ENCODE results near the gene NDNF. TPM values are rescaled to one million over a fixed set of nuclear protein-coding genes. Genes with fewer than 3 reads are reported as not detected.

The NDNF gene
- total RNA-seq, 5 donors from 2014 or later (not counting 1 experiment from before 2014, with no cell fraction given): 0.36 to 0.47 (median 0.41) TPM; not detected in 2

DNA sequence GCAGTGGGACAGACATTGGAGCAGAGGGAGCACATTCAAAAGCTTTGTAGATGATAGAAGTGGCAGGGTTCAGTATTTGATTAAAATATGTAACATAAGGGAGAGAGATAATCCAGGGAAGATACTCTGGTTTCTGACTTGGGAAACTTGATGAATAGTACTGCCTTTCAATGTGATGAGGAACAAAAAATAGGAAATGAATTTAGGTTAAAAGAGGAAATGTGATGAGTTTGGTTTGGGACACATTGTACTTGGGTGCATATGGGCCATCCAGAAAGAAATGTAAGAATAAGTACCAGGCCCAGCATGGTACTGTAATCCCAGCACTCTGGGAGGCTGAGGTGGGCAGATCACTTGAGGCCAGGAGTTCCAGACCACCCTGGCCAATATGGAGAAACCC lies 20.9 kb upstream of the NDNF start:
- no peak overlapping the region for H3K27ac Mint-ChIP-seq
- Histone ChIP-seq H3K36me3 (ENCODE audit: control insufficient read depth in 2 of 2, extremely low read depth in 1 of 2, insufficient read depth in 1 of 2, low read length in 1 of 2) (no peaks in the 10 kb centered on the region), H3K4me3 (ENCODE audit: control insufficient read depth in 1 of 2, extremely low read depth in 1 of 2, low read length in 1 of 2) (no peak overlapping the region), H3K27ac (ENCODE audit: low read length) (no peak overlapping the region), H3K27me3 (replicated peaks in 1 of 2; ENCODE audit: control insufficient read depth in 2 of 2, extremely low read depth in 1 of 2, insufficient read depth in 2 of 2, low read length in 1 of 2) (no peaks in the 10 kb centered on the region), H3K9me3 (no peaks in the 10 kb centered on the region), H3K4me1 (ENCODE audit: control insufficient read depth in 1 of 2, extremely low read depth in 1 of 2, insufficient read depth in 2 of 2, low read length in 2 of 2) (peaks cover 0 to under 1% of the 10 kb centered on the region in 2 experiments)
- ATAC-seq (replicated peaks in 1 of 4) (no peak), DNase-seq (no peak)
- no peaks in the 10 kb centered on the region for H3K9me3 Mint-ChIP-seq
- no peaks in the 10 kb centered on the region for H3K4me1 Mint-ChIP-seq
- CTCF ChIA-PET: interaction anchor here (0.6 to 0.8 kb wide), 2 partner anchors 27 to 1471 kb away, joined by 3 read pairs; no protein-coding TSS in a partner anchor
- H3K27me3 Mint-ChIP-seq: no peaks in the 10 kb centered on the region
- no peaks in the 10 kb centered on the region for H3K36me3 Mint-ChIP-seq
- POLR2A ChIA-PET: no interaction called here
- H3K4me3 Mint-ChIP-seq: no peak overlapping the region

DNA sequence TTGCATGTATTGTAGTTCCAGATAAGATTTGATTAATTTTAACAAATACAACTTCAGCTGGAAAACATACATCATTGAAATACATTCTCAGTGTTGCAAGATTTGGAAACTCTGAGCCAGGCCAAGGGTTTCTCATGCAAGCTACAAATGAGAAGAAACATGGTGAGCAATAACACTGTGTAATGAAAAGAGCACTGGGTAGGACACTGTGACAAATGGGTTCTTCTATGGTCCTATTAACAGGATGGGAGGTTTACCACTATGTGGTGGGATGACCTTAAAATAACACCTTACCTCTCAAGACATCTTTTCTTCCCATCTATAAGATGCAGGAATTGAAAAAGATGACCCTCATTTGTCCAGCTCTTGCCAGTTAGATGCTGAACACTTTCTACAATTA lies 19.6 kb upstream of the NDNF start:
- Histone ChIP-seq H3K4me1 (ENCODE audit: control insufficient read depth in 1 of 2, extremely low read depth in 1 of 2, insufficient read depth in 2 of 2, low read length in 2 of 2) (no peaks in the 10 kb centered on the region), H3K4me3 (ENCODE audit: control insufficient read depth in 1 of 2, extremely low read depth in 1 of 2, low read length in 1 of 2) (no peak overlapping the region), H3K27ac (ENCODE audit: low read length) (no peak overlapping the region), H3K9me3 (no peaks in the 10 kb centered on the region), H3K36me3 (ENCODE audit: control insufficient read depth in 2 of 2, extremely low read depth in 1 of 2, insufficient read depth in 1 of 2, low read length in 1 of 2) (no peaks in the 10 kb centered on the region), H3K27me3 (replicated peaks in 1 of 2; ENCODE audit: control insufficient read depth in 2 of 2, extremely low read depth in 1 of 2, insufficient read depth in 2 of 2, low read length in 1 of 2) (no peaks in the 10 kb centered on the region)
- no peaks in the 10 kb centered on the region for H3K4me1 Mint-ChIP-seq
- no peaks in the 10 kb centered on the region for H3K27me3 Mint-ChIP-seq
- no peaks in the 10 kb centered on the region for H3K36me3 Mint-ChIP-seq
- H3K27ac Mint-ChIP-seq: no peak overlapping the region
- ATAC-seq (replicated peaks in 1 of 4): no peak
- CTCF ChIA-PET: interaction anchor here in 1 of 2 donors (0.6 to 1.2 kb wide), 4 partner anchors 17 to 1706 kb away, joined by 3 to 13 read pairs (median 4); no protein-coding TSS in a partner anchor
- H3K4me3 Mint-ChIP-seq: no peak overlapping the region
- no peaks in the 10 kb centered on the region for H3K9me3 Mint-ChIP-seq
- no peak for DNase-seq
- POLR2A ChIA-PET: no interaction called here

DNA sequence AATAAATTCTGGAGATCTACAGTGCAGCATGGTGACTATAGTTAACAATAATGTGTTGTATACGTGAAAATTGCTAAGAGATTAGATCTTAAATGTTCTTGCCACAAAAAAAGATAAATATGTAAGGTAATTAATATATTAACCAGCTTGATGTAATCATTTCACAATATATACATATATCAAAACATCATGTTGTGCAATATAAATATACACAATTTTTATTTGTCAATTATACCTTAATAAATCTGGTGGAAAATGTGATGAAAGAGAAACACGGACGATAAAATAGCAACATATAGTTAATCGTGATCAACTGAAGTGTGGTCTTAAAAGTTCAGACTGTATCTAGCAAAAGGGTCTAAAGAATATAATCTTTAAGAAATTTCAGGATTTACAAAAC lies 16.5 kb upstream of the NDNF start:
- H3K36me3 Mint-ChIP-seq: no peaks in the 10 kb centered on the region
- no peaks in the 10 kb centered on the region for H3K9me3 Mint-ChIP-seq
- Histone ChIP-seq H3K36me3 (ENCODE audit: control insufficient read depth in 2 of 2, extremely low read depth in 1 of 2, insufficient read depth in 1 of 2, low read length in 1 of 2) (no peaks in the 10 kb centered on the region), H3K4me3 (ENCODE audit: control insufficient read depth in 1 of 2, extremely low read depth in 1 of 2, low read length in 1 of 2) (no peak overlapping the region), H3K27ac (ENCODE audit: low read length) (no peak overlapping the region), H3K9me3 (no peaks in the 10 kb centered on the region), H3K27me3 (replicated peaks in 1 of 2; ENCODE audit: control insufficient read depth in 2 of 2, extremely low read depth in 1 of 2, insufficient read depth in 2 of 2, low read length in 1 of 2) (no peaks in the 10 kb centered on the region), H3K4me1 (ENCODE audit: control insufficient read depth in 1 of 2, extremely low read depth in 1 of 2, insufficient read depth in 2 of 2, low read length in 2 of 2) (no peaks in the 10 kb centered on the region)
- WGBS (ENCODE audit: insufficient coverage): no CpG with 5 or more reads among the region's 4 CpGs
- no peak overlapping the region for H3K27ac Mint-ChIP-seq
- H3K4me1 Mint-ChIP-seq: no peaks in the 10 kb centered on the region
- ChIA-PET POLR2A (no interaction called here), CTCF (no interaction called here)
- no peak for DNase-seq
- peaks cover 0 to 4% of the 10 kb centered on the region in 2 donors for H3K27me3 Mint-ChIP-seq
- no peak overlapping the region for H3K4me3 Mint-ChIP-seq
- no peak for ATAC-seq (replicated peaks in 1 of 4)

DNA sequence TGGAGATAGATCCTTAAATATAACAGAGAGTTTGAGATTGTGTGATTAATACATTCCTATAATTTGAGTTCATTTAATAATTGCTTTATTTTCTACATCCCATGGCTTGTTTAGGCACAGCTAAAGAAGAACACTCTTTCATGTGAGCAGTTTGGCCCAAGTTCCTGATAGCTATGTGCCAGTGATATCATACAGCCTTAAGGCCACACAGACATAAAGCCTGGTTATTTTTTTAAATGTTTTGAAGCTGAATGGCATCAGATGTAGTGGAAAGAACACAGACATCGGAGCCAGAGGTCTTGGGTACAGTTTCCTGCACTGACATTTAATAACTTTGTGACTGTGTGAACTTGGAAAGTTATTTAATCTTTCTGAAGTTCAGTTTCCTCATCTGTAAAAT lies 7.0 kb upstream of the NDNF start:
- Mint-ChIP-seq H3K27me3 (peaks cover 13 to 18% of the 10 kb centered on the region in 2 donors), H3K4me3 (no peak overlapping the region), H3K9me3 (peaks cover 0 to 7% (median 0%) of the 10 kb centered on the region in 3 donors), H3K27ac (no peak overlapping the region), H3K4me1 (peaks cover 4 to 7% (median 5%) of the 10 kb centered on the region in 3 donors), H3K36me3 (peaks cover 2% of the 10 kb centered on the region)
- H3K27ac ChIP-seq (ENCODE audit: low read length): no peak overlapping the region
- H3K4me1 ChIP-seq (ENCODE audit: control insufficient read depth in 1 of 2, extremely low read depth in 1 of 2, insufficient read depth in 2 of 2, low read length in 2 of 2): peaks cover 0 to 4% of the 10 kb centered on the region in 2 experiments
- ATAC-seq (replicated peaks in 1 of 4) (no peak), DNase-seq (no peak)
- ChIA-PET CTCF (no interaction called here), POLR2A (no interaction called here)
- no peaks in the 10 kb centered on the region for H3K9me3 ChIP-seq
- peaks cover 4 to 5% of the 10 kb centered on the region in 2 experiments for H3K27me3 ChIP-seq (replicated peaks in 1 of 2; ENCODE audit: control insufficient read depth in 2 of 2, extremely low read depth in 1 of 2, insufficient read depth in 2 of 2, low read length in 1 of 2)
- no peak overlapping the region for H3K4me3 ChIP-seq (ENCODE audit: control insufficient read depth in 1 of 2, extremely low read depth in 1 of 2, low read length in 1 of 2)
- 83% methylated on average over 1 of the region's 1 CpG for WGBS (ENCODE audit: insufficient coverage)
- no peaks in the 10 kb centered on the region for H3K36me3 ChIP-seq (ENCODE audit: control insufficient read depth in 2 of 2, extremely low read depth in 1 of 2, insufficient read depth in 1 of 2, low read length in 1 of 2)

DNA sequence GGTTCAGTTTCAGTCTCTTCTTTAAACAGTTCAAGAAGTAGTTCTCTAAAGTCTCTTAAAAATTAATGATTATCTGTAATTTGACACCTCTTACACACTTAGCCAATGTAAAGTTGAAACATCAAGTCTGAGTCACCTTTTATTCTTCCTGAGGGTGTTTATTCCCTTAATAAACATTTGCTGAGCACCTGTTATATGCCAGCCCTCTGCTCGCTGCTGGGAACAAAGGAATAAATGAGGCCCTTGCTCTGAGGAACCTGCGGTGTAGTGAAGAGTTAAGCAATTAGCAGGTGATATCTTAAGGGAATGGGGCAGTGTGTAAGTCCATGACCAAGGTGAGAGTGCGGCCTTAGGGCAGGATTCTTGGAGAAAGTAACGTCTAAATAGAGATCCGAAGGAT lies 5.2 kb upstream of the NDNF start:
- ATAC-seq (replicated peaks in 1 of 4) (no peak), DNase-seq (no peak)
- H3K4me1 ChIP-seq (ENCODE audit: control insufficient read depth in 1 of 2, extremely low read depth in 1 of 2, insufficient read depth in 2 of 2, low read length in 2 of 2): peaks cover 4 to 7% of the 10 kb centered on the region in 2 experiments
- Mint-ChIP-seq H3K36me3 (peaks cover 2% of the 10 kb centered on the region), H3K4me1 (peaks cover 11 to 14% (median 11%) of the 10 kb centered on the region in 3 donors), H3K27ac (peak overlapping the region in 1 of 2 donors; percentile 33), H3K4me3 (no peak overlapping the region), H3K9me3 (peaks cover 0 to 7% (median 0%) of the 10 kb centered on the region in 3 donors), H3K27me3 (peaks cover 29 to 33% of the 10 kb centered on the region in 2 donors)
- H3K36me3 ChIP-seq (ENCODE audit: control insufficient read depth in 2 of 2, extremely low read depth in 1 of 2, insufficient read depth in 1 of 2, low read length in 1 of 2): no peaks in the 10 kb centered on the region
- CTCF ChIA-PET: no interaction called here
- H3K4me3 ChIP-seq (ENCODE audit: control insufficient read depth in 1 of 2, extremely low read depth in 1 of 2, low read length in 1 of 2): no peak overlapping the region
- H3K27me3 ChIP-seq (replicated peaks in 1 of 2; ENCODE audit: control insufficient read depth in 2 of 2, extremely low read depth in 1 of 2, insufficient read depth in 2 of 2, low read length in 1 of 2): peaks cover 5 to 17% of the 10 kb centered on the region in 2 experiments
- no peaks in the 10 kb centered on the region for H3K9me3 ChIP-seq
- H3K27ac ChIP-seq (ENCODE audit: low read length): no peak overlapping the region
- 88% methylated on average over 5 of the region's 5 CpGs for WGBS (ENCODE audit: insufficient coverage)
- POLR2A ChIA-PET: no interaction called here

DNA sequence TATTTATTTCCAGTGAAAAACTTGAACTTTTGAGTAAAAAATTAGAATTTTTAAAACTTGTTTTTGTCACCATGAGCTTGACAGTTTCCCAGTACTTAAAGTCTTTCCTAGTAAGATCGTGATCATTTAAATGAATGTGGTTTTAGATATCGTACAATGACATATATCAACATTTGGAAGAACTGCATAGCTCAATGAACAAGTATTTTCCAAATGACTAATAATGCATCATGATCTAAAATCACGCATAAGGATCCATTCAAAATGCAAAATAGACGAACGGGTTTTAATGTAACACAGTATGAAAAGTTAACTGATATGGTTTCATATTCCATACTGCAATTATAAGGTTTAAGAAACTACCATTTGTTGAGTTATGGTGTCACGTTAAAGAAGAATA lies 4.1 kb upstream of the NDNF start:
- no peak for DNase-seq
- H3K4me1 ChIP-seq (ENCODE audit: control insufficient read depth in 1 of 2, extremely low read depth in 1 of 2, insufficient read depth in 2 of 2, low read length in 2 of 2): peaks cover 7 to 13% of the 10 kb centered on the region in 2 experiments
- peaks cover 5 to 25% of the 10 kb centered on the region in 2 experiments for H3K27me3 ChIP-seq (replicated peaks in 1 of 2; ENCODE audit: control insufficient read depth in 2 of 2, extremely low read depth in 1 of 2, insufficient read depth in 2 of 2, low read length in 1 of 2)
- peaks cover 27 to 40% of the 10 kb centered on the region in 2 donors for H3K27me3 Mint-ChIP-seq
- no peaks in the 10 kb centered on the region for H3K36me3 ChIP-seq (ENCODE audit: control insufficient read depth in 2 of 2, extremely low read depth in 1 of 2, insufficient read depth in 1 of 2, low read length in 1 of 2)
- ChIA-PET POLR2A (interaction anchor here in 1 of 2 donors (0.6 to 0.7 kb wide), 2 partner anchors 12 to 1034 kb away, joined by 3 read pairs; no protein-coding TSS in a partner anchor), CTCF (no interaction called here)
- H3K4me1 Mint-ChIP-seq: peaks cover 16 to 21% (median 17%) of the 10 kb centered on the region in 3 donors
- no peak overlapping the region for H3K27ac Mint-ChIP-seq
- WGBS (ENCODE audit: insufficient coverage): no CpG with 5 or more reads among the region's 6 CpGs
- peaks cover 2% of the 10 kb centered on the region for H3K36me3 Mint-ChIP-seq
- H3K4me3 ChIP-seq (ENCODE audit: control insufficient read depth in 1 of 2, extremely low read depth in 1 of 2, low read length in 1 of 2): no peak overlapping the region
- no peak overlapping the region for H3K4me3 Mint-ChIP-seq
- no peaks in the 10 kb centered on the region for H3K9me3 ChIP-seq
- ATAC-seq (replicated peaks in 1 of 4): no peak
- peaks cover 0 to 7% (median 0%) of the 10 kb centered on the region in 3 donors for H3K9me3 Mint-ChIP-seq
- H3K27ac ChIP-seq (ENCODE audit: low read length): no peak overlapping the region

Data from T-cell (primary cell).